ENCODE results near the gene BLOC1S3.

BLOC1S3 gene

GRCh38 chr19:45168767-45169351 is 9.7 kb upstream of the BLOC1S3 start:
- no peak for DNase-seq
- peaks cover 32% of the 10 kb centered on the region for H3K4me1 Mint-ChIP-seq
- no peak overlapping the region for H3K4me3 Mint-ChIP-seq
- H3K27ac Mint-ChIP-seq, result no peak overlapping the region
- H3K27me3 Mint-ChIP-seq (ENCODE audit: low read depth, poor library complexity), result no peaks in the 10 kb centered on the region
- H3K36me3 Mint-ChIP-seq (ENCODE audit: low read depth), result no peaks in the 10 kb centered on the region
- no peaks in the 10 kb centered on the region for H3K9me3 Mint-ChIP-seq
- TF ChIP-seq, protein P1, sequence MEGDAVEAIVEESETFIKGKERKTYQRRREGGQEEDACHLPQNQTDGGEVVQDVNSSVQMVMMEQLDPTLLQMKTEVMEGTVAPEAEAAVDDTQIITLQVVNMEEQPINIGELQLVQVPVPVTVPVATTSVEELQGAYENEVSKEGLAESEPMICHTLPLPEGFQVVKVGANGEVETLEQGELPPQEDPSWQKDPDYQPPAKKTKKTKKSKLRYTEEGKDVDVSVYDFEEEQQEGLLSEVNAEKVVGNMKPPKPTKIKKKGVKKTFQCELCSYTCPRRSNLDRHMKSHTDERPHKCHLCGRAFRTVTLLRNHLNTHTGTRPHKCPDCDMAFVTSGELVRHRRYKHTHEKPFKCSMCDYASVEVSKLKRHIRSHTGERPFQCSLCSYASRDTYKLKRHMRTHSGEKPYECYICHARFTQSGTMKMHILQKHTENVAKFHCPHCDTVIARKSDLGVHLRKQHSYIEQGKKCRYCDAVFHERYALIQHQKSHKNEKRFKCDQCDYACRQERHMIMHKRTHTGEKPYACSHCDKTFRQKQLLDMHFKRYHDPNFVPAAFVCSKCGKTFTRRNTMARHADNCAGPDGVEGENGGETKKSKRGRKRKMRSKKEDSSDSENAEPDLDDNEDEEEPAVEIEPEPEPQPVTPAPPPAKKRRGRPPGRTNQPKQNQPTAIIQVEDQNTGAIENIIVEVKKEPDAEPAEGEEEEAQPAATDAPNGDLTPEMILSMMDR (IDR thresholded peaks at IDR 0.05), result no peak

DNA sequence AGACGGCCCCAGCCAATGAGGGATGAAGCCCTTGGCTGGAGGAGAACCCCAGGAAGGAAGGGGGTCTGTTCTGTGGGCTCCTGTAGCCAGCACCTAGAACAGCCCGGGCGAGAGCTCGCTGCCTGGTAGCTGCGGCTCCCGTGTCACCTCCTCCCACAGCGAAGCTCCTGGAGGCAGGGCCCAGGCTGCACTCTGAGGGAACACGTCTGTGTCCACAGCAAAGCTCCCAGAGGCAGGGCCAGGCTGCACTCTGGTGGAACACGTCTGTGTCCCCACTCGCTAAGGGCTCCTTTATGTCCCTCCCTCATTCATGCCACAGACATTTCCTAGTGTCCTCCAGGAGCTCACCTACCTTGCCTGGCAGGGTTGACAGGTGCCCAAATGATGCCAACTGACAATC is 9.0 kb upstream of the BLOC1S3 start:
- Mint-ChIP-seq H3K4me1 (peaks cover 35% of the 10 kb centered on the region), H3K27me3 (ENCODE audit: low read depth, poor library complexity) (no peaks in the 10 kb centered on the region), H3K27ac (no peak overlapping the region), H3K36me3 (ENCODE audit: low read depth) (no peaks in the 10 kb centered on the region), H3K4me3 (no peak overlapping the region), H3K9me3 (no peaks in the 10 kb centered on the region)
- TF ChIP-seq, protein P1 (IDR thresholded peaks at IDR 0.05), result no peak
- DNase-seq, result no peak

- DNase-seq, result no peak
- Mint-ChIP-seq H3K36me3 (ENCODE audit: low read depth) (no peaks in the 10 kb centered on the region), H3K9me3 (no peaks in the 10 kb centered on the region), H3K27me3 (ENCODE audit: low read depth, poor library complexity) (no peaks in the 10 kb centered on the region), H3K4me3 (no peak overlapping the region), H3K4me1 (peaks cover 37% of the 10 kb centered on the region), H3K27ac (no peak overlapping the region)
- TF ChIP-seq, protein P1 (IDR thresholded peaks at IDR 0.05), result no peak
Measured at GRCh38 chr19:45170146-45171106, 8.2 kb upstream of the BLOC1S3 start.

GRCh38 chr19:45171211-45171623 is 7.4 kb upstream of the BLOC1S3 start:
- H3K27me3 Mint-ChIP-seq (ENCODE audit: low read depth, poor library complexity), result no peaks in the 10 kb centered on the region
- peak overlapping the region; percentile 55 for H3K27ac Mint-ChIP-seq
- TF ChIP-seq, protein P1 (IDR thresholded peaks at IDR 0.05), result no peak
- no peaks in the 10 kb centered on the region for H3K9me3 Mint-ChIP-seq
- no peaks in the 10 kb centered on the region for H3K36me3 Mint-ChIP-seq (ENCODE audit: low read depth)
- peaks cover 40% of the 10 kb centered on the region for H3K4me1 Mint-ChIP-seq
- DNase-seq, result no peak
- H3K4me3 Mint-ChIP-seq, result no peak overlapping the region

DNA sequence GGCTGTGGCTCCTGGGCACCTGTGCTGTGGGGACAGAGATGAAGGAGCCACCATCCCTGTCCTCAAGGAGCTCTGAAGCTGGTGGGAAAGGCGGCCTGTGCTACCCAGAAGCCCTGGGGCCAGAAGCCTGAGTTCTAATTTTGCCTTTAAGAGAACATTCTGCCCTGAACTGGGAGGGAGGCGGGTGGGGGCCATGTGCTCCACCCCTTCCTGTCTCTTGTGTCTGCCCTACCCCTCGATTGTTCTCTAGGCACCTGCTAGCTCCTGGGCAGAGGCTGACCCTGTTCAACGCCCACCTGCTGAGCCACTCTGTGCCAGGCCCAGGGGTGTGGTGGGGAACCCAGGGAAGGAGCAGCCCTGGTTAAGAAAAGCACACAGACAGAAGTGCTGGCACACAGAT is 6.4 kb upstream of the BLOC1S3 start:
- H3K36me3 Mint-ChIP-seq (ENCODE audit: low read depth), result no peaks in the 10 kb centered on the region
- peaks cover 35% of the 10 kb centered on the region for H3K4me1 Mint-ChIP-seq
- H3K27ac Mint-ChIP-seq, result no peak overlapping the region
- no peaks in the 10 kb centered on the region for H3K27me3 Mint-ChIP-seq (ENCODE audit: low read depth, poor library complexity)
- DNase-seq, result no peak
- TF ChIP-seq, protein P1 (IDR thresholded peaks at IDR 0.05), result no peak
- no peaks in the 10 kb centered on the region for H3K9me3 Mint-ChIP-seq
- H3K4me3 Mint-ChIP-seq, result no peak overlapping the region

Measured in nephron progenitor cell (in vitro differentiated cells).